Daoy (cell line): ENCODE data around the gene PIP5K1B. TPM values are rescaled to one million over a fixed set of nuclear protein-coding genes. Genes with fewer than 3 reads are reported as not detected.

Source experiments
- DNase-seq: peaks from one replicate; pipeline ENCODE4 v3.0.0-alpha.2; 2015; ENCODE audit warnings: low read depth
- total RNA-seq: library from RNA; depleted of rRNA; stranded (reverse); fragments of >200 nt; shearing (Covaris generic); gene quantifications from 2 replicates; pipeline ENCODE4 v1.2.3, GENCODE V29; 2014

The PIP5K1B gene
- total RNA-seq, 1 experiment from 2014 or later = 0.57 TPM

- no peak for DNase-seq
These were observed 202.9 kb downstream of the PIP5K1B start for GRCh38 chr9:68907910-68908309.

DNA sequence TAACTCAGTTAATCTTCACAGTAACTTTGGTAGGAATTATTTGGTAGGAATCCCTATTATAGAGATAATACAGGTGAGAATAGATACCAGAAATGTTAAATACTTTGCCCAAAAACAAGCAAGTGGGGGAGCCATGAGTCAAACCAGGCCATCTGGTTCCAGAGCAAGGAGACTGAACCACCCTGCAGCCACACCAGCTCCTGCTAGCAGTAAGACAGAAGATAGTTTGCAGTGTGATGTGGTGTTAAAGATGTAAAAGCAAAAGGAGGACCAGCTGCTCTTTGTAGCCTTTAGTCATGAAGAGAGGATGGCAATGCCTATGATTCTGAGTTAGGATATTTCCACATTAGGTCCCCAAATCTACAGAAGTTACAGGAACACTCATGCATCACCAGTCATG is 207.5 kb downstream of the PIP5K1B start:
- DNase-seq = no peak

- DNase-seq = no peak
These were observed 208.0 kb downstream of the PIP5K1B start for GRCh38 chr9:68913054-68913453.

- no peak for DNase-seq
These were observed 209.7 kb downstream of the PIP5K1B start for GRCh38 chr9:68914751-68915150.

- DNase-seq = no peak
These were observed 214.6 kb downstream of the PIP5K1B start for GRCh38 chr9:68919661-68920060.

DNA sequence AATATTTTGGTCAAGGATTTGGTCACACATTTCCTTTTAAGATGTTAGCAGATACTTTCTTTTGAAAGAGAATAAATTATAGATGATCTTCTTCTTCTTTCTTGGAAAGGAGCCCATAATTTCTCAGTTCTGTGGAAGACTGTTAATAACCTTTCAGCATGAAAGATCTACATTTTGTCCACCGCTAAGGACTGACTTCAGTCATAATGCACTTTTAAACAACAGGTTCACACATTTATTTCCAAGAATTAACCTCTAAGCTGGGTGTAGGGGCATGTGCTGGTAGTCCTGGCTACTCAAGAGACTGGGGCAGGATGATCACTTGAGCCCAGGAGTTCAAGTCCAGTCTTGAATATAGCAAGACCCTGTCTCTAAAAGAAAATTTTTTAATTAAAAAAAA is 215.9 kb downstream of the PIP5K1B start:
- no peak for DNase-seq

DNA sequence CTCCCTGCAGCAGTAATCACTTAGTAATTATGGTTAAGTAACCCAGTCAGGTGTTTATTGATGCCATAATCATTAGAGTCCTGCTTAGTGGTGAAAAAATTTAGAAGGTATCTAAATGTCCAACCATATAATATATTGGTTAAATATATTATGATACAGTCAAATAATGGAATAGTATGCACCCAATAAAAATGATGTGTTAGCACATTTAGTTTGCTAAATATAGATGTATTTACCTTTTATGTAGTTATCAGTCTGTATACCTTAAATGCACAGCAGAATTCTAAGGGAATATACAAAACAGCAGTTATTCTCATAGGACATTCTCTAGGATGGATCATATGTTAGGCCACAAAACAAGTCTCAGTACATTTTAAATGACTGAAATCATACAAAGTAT is 218.4 kb downstream of the PIP5K1B start:
- no peak for DNase-seq

DNA sequence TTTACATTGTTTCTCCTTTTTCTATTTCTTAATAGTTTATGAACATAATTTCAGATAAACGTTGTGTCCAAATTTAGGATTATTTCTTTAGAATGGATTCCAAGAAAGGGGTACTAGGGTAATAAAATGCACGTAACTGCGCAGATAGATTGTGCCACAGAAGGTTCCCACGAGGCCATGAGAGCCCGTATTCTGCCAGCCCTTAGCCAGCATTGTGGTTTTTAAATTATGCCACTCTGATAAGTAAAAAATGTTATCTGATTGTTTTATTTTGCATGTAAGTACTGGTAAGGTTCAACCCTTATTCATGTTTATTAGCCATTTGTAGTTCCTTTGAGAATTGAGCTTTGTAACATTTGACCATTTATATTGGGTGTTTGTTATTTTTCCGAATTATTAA is 220.1 kb downstream of the PIP5K1B start:
- DNase-seq = no peak

DNA sequence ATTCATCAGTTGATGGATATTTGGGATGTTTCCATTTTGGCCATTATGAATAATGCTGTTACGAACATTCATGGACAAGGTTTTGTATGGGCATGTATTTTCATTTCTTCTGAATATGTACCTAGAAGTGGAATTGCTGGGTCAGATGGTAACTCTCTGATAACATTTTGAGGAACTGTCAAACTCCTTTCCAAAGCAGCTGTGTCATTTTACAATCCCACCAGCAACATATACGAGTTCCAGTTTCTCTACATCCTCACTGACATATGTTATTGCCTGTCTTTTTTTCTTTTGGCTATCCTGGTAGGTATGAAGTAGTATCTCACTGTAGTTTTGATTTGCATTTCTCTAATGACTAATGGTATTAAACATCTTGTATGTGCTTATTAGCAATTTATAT is 222.1 kb downstream of the PIP5K1B start:
- DNase-seq = no peak

DNA sequence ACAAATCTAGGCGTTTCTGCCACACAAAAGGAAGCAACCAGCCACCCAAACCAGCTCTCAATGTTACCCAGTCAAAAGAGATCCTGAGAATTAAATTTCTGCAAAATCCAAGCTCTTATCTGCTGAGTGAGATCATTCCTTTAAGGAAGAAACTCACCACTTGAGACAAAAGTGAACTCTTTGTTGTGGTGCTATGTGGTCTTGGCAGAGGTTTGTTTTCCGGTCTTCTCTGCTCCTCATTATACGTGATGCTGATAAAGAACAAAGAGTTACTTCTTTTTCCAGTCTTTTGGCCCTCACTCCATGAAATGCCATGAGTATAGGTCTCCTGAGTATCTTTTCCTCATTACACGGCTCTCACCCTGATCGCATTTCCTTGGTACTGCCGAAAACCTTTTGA is 226.8 kb downstream of the PIP5K1B start:
- DNase-seq = peak; percentile 55

DNA sequence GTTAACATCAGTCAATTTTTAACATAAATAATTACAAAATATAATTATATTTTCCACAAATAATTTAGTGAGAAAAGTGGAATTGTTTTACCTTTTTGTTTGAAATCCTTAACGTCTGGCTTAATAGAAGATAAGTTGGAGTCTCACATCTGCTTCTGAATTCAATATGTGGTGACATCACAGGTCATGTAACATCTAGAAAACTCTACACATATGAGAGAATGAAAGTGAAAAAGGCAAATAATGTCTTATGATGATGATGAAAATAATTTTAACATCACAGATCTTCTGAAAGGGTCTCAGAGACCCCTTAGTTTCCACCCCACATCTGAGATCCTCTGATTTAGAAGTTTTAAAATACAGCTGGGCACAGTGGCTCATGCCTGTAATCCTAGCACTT is 227.4 kb downstream of the PIP5K1B start:
- no peak for DNase-seq

DNA sequence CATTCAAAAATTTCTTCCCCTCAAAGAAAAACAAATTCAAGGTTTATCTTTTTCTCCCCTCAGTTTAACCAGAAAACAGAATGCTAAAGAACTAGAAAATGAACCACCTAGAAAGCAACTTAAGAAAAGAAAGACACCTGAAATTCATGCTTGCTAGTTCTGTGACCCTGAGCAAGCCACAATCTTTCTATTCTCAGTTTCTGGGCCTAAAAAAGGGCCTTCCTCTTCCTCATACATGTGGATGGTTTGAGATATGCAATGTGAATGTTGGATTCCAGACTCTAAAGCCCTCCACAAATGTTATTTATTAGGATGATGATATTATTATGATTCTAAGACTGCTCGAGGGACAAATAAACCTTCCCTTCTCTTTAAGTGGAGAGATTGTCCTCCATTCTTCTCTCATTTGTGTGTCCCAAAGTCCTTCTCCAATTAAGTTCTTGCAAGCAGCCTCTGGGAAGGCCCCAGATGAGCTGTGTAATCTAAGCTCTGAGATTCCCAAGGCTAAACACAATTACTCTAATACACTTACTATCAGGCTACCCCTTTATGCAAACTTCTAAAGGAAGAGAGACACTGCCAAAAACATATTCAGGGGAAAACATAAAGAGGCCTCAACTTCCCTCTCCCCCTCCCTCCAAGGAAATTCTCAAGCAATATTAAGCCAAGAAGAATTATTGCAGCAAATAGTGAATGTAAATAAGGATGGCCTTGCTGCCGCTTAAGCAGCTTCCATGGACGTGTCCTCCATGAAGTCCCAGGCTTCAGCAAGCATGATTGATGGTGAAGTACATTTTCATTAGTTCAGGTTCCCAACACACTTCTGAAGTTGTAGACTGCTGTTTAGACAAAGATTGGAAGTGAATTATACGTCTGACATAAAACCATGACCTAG is 228.6 kb downstream of the PIP5K1B start:
- no peak for DNase-seq

DNA sequence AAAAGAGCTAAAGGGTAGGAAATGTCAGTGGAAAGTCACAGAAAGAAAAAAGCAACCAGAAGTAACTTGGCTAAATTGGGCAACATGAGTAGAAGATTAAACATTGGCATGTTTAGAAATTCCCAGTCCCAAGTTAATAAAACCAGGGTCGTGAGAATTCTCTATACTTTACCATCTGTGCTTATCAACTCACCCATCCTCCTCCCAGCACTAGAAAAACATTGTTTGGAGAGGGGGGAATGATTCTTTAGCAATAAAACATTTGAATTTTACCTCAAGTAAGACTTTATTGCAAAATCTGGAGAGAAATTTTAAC is 229.2 kb downstream of the PIP5K1B start:
- DNase-seq = no peak

DNA sequence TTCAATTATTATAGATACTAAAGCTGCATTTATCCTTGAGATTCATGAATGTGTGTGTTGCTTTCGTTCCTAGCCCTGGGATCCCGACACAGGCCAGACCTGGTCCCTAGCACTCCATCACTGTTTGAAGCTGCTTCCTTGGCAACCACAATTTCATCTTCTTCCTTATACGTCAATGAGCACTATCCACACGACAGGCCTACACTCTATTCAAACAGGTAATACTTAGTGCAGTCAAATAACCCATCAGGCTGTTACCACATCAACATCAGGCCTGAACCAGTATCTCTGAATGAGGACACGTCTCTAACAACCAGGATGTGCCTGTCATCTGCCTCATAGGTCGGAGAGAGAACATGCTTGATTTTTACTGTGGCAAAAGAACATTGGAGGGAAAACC is 235.5 kb downstream of the PIP5K1B start:
- DNase-seq = no peak

DNA sequence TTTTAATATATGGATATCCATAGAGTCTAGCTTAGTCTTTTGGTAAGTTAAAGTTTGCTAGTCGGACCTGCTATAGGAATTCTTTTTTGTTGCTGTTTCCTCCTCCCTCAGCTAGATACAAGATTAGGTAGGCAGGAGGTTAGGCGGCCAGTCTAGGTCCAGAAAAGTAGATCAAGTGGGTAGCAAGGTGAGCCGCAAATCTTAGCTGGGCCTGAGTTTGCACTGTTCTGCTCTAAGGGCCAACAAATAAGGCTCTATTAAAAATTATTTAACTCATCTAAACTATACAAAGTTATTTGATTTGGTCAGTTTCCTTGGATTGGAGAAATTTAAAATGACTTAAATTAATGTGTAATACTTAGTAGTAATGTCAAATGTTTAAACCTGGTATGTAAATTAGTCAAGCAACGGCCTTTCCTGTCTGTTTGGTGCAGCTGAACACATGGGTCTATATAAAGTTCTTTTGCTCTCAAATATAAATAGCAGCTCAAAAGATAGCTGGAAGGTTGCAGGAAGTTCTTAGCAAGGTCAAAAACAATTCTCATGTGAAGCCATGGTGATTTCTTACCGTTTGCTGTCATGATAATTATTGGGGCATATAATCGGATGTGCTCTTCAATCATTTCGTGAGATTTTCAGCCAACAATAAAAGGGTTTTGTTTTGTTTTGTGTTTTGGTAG is 236.9 kb downstream of the PIP5K1B start:
- DNase-seq = no peak

DNA sequence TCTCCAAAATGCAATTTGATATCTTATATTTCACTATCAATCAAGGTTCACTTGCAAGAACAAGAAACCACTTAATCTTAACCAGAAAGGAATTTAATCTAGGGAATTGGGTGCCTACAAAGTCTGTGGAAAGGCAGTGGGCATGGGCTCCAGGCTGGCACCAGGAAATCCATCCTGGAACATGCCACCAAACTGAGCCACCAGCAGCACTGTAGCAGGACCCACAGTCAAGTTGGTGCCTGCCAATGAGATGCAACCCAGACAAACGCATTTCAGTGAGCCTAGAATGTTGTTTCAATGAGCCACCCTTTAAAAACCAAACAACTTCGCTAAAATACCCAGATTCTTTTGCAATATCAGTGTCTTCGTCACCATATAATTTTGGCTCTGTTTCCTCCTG is 237.8 kb downstream of the PIP5K1B start:
- DNase-seq = no peak

DNA sequence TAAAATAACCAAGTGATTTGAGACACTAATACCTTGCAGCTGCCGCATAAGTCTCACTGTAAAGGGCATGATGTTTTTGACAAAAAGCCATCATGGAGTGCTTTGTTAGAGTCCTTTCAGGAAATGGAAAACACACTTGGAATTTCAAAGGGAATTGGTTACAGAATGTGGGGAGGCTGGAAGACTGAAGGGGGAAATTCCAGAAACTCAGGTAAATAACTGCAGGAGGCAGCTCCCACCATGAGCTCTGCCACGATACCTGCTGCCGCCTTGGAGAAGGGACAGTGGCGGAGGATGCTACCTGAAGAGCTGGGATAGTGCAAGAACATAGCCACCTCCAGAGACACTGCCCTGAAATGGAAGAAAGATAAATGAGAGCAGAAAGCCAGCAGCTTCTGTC is 242.0 kb downstream of the PIP5K1B start:
- DNase-seq = no peak

- peak; percentile 23 for DNase-seq
These were observed 243.0 kb downstream of the PIP5K1B start for GRCh38 chr9:68947842-68948569.

DNA sequence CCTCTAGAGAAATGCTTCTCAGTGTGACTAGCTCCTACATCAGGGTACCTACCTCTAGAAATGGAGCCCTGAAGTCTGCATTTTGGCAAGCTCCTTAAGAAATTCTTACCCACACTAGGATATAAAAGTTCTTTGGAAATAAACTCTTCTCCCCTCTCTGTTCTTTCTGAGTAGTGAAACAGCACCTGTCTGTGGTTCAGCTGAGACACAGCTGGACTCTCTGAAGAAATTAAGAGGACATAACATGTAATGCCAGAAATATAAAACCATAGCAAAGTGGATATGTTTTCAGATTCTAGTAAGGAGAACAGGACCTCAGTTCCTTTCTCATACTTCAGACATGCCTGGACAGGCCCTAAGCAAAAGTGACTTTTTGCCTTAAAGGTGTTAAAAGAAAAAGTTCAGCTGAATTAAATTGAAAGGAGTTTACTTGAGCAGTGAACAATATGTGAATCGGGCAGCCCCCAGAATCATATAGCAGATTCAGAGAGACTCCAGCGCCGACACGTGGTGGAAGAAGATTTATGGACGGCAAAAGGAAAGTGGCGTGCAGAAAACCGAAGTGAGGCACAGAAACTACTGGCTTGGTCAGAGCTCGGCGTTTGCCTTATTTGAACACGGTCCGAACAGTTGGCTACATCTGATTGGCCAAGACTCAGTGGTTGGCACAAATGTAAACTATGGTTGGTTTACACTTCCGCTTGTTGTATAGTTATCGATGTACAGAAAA is 244.4 kb downstream of the PIP5K1B start:
- DNase-seq = peak; percentile 62

DNA sequence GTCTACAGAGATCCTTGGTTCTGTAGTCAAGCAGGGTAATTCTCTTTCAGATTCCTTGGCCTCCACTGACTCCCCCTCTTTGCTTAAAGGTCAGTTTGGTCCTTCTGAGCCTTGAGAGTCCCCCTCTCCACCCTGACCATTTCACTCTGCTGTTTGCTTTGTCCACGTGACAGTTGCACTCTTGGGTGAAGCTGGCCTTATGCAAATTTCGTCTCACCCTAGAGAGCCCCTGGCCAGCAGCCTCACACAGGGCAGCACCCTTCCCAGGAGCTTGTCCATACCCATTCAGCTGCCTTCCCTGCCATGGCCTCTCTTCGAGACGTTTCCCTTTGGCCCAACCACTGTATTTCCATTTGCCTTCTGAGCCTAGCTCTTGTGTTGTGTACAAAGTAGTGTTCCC is 245.1 kb downstream of the PIP5K1B start:
- no peak for DNase-seq

GRCh38 chr9:68950689-68951088 is 245.6 kb downstream of the PIP5K1B start:
- DNase-seq = no peak
